NCI-H446 (cell line): ENCODE results near the gene MYBPH.
A peak's percentile ranks its signal among the peaks of the same experiment; 100 is the strongest.

Experiments used
- DNase-seq, 2 experiments: peaks; one replicate each; lab custom pipeline; 2025; lab: John Stamatoyannopoulos, UW

The MYBPH gene

DNA sequence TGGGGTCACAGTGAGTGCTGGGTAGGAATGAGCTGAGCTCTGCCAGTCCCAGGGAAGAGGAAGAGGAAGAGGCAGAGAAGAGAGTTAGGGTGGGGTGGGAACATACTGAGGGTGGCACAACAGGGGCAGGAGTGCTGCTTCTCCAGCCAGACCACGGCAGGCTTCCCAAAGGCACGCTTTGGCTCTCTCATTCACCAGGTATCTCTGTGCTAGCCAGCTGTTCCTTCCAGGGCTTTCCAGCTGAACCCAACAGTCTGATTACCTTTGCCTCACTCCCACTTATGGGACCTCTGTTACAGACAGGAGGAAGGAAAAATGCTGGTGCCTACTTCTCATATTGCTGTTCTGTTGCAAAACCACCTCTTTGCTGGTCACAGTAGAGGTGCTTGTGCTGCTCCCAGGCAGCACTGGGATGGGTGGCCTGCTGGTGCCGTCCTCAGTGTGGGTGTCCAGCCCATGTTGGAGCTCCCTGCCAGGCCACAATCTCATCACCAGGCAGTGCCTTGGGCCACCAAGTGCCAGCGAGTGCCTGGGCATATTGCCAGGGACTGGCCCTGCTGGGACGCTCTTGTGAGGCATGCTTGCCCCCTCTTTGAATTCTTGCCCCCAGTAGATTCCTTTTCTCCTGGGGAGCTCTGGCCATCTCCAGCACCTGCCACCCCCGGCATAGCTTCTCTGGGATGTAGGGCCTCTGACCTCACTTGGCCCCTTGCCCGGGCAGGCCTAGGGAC, 46.0 kb downstream of the MYBPH start:
- DNase-seq = peak in 1 of 2 experiments; percentile 18

DNA sequence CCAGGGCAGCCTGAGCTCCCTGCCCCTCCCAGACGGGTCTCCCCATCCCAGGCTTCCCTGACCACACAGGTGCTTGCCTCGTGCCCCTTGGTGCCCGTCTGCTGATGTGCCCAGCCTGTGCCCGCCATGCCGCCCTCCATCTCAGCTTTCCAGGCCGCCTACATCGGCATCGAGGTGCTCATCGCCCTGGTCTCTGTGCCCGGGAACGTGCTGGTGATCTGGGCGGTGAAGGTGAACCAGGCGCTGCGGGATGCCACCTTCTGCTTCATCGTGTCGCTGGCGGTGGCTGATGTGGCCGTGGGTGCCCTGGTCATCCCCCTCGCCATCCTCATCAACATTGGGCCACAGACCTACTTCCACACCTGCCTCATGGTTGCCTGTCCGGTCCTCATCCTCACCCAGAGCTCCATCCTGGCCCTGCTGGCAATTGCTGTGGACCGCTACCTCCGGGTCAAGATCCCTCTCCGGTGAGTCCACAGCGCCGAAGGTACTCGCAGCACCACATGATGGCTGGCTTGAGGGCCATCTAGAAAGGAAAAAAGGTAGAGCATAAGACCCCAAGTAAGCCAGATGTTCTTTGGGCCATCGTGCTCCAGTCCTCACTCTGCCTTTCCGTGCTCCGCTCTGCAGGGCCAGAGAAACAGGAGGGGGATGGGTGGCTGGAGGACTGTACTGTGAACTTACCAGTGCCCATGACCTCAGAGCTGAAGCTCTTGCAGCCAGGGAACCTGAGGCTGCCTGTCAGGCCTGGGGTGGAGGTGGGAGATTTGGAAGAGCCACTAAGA, 46.7 kb downstream of the MYBPH start:
- no peak for DNase-seq

DNA sequence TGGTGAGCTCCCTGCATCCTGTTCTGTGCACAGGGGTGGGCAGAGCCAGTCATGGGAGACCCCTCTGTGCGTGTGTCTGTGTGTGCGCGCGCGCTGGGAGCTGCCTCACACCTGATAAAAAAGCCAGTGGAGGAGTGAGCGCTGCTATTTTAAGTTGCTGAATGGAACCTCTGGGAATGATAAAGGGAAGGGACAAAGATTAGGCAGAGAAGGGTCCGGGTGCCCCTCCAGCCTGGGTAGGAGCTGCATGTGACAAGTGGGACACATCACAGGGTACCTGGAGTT, 47.3 kb downstream of the MYBPH start:
- no peak for DNase-seq

DNA sequence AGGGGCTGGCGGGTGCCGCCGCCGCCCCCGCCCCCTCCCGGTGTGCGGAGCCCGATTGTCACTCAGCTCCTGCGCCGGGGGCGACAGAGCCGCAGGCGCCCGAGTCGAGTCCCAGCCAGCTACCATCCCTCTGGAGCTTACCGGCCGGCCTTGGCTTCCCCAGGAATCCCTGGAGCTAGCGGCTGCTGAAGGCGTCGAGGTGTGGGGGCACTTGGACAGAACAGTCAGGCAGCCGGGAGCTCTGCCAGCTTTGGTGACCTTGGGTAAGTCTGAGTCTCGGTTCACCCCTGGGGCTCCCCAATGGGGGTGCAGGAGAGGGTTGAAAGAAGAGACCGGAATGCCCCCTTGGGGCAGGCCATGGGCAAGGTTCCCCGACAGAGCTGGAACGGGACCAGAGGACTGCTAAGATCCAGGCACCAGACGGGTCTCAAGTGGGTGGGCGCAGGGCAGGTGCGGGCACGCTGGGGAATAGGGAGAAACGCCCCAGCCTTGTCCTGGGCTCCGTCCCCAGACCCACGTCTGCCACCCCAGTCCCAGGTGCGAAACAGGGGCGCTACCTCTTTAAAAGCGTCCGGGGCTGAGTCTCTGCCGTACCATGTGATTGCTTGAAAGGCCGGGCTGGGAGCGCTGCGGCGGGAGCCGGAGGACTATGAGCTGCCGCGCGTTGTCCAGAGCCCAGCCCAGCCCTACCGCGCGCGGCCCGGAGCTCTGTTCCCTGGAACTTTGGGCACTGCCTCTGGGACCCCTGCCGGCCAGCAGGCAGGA, 47.8 kb downstream of the MYBPH start, which contains the start of gene ADORA1:
TSS of gene ADORA1 (plus strand) at position 61 of the 765 bp plus-strand sequence. CDS start 1,116 bp downstream, outside the sequence.
- DNase-seq = peak in 1 of 2 experiments; percentile 54

DNA sequence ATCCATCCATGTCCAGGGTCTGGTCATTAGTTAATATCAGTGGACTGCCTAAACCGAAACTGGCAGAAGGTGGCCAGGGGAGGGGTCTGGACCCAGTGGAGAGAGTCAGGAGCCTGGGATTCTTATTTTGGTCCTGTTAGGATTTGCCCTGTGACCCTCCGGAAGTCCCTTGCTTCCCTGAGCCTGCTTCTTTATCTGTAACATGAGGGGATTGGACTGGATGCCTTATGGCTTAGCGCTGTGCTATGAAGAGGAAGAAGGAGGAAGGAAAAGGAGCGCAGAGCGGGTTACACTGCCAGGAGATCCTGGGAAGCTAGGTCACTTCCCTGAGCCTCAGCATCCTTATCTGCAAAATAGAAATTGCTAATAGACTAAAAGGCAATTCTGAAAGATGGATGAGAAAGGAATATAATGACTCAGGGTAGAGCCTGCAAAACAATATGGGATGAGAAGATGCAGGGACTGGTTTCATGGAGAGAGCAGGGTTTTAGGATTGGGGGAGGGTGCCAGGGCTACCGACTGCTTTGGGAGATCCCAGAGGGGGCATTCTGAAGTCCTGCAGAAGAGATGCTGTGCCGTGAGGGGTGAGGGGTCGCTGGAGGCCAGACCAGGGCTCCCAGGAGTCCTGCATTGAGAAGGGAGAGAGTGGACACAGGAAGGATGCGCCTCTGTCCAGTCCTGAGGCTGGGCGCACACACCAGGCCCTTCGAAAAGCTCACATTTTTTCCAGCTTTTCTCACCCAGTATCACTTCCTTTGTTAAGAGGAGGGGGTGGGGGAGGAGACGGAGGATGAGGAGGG, 48.6 kb downstream of the MYBPH start:
- no peak for DNase-seq

DNA sequence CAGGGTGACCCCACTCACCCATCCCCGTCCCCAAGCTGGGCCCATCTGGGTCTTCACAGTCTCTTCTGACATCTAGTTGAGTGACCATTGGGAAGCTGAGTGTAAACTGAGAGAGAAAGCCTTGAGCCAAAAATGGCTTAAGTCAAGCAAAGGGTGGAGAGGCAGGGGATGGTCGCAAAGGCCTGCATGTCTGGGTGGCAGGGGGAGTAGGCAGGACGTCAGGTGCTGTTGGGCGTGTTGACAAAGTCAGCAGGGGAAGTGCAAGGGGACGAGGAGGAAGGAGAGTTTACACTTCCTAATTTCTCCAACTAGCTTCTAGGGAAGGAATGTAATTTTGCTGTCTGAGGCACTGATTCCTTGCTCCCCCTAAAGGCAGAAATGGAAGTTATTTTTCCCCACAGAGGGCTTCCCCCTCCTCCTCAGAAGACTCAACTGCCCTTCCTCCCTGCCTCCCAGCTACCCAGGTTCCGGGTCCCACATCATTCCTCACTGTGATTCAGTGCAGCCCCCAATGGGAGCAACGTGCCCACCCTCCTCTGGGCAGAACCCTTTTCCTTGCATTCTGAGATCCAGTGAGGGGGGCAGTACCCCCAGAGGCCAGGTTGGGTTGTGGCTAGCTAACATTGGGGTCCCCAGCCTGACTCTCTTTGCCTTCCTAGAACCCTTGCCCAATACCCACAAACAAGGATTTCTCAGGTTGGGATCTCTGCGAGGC, 49.3 kb downstream of the MYBPH start:
- peak in 1 of 2 experiments; percentile 27 for DNase-seq

- DNase-seq = no peak
Observed at GRCh38 chr1:203124546-203125317, 50.9 kb downstream of the MYBPH start.

DNA sequence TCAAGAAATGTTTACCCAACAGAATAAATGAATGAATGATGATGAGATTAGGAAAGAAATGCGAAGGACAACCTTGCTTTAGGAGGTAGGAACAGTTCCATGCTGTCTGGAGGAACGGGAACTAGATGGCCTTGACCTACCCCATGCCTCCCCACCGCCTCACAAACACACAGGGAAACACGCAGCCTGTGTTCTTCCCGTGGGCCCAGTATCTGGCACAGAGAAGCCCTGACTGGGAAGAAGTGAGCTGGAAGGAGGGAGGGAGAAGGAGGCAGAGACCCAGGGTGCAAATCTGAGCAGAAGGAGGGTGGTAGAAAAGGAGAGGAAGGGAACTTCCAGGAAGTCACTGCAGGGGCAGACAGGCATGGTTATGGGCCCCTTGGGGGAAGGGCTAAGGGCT, 51.6 kb downstream of the MYBPH start:
- no peak for DNase-seq

GRCh38 chr1:203122159-203122558, 53.5 kb downstream of the MYBPH start:
- no peak for DNase-seq

DNA sequence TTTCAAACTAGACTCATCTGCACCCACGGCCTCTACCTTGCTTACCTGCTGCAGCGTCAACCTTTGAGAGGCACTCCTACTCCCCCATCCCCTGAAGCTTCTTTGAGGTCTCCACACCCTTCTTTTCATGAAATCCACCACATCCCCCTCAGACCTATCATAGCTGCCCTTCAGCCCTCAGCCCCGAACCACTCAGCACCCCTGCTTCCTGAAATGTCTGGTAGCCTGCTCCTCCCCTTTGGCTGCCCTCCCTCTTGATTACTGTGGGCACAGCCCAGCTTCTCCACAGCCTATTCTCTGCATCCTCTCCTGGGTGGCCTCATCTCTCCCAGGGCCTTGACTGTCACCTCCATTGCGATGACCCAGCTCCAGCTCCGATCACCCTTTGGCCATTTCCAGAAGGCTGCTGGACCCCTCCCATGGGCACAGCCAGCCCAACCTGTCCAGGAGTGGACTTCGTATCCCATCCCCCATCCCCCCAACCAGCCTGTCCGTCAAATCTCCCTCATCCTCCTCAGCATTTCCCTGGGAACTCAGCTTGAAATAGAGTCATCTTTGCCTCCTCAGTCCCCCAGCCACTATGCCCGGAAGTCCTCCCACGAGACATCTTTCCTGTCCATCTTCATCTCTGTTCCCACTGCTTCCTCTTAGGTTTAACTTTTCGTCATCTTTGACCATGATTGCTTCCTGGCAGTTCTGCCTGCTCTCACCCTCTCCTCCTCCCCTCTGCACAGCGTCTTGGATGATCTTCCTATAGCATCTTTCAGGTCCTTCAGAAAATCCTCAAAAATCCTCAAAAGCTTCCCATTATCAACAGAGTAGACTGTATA, 54.2 kb downstream of the MYBPH start:
- no peak for DNase-seq

GRCh38 chr1:203120325-203121153, 55.1 kb downstream of the MYBPH start:
- no peak for DNase-seq
